Activated naive CD8-positive, alpha-beta T cell treated with anti-CD3 and anti-CD28 coated beads, Interleukin-2, amount 50 U/mL, for 16 hours (primary cell): ENCODE results near the gene AKT1.
"Not testable (repeated sequence)": the region's sequence is repeated elsewhere in the genome, so short reads cannot be mapped to it uniquely, and the experiment has no call there.

ENCODE experiments used
- DNase-seq: peaks from one replicate; pipeline ENCODE4 v3.0.0-alpha.2; 2020; ENCODE audit warnings: low read depth, low spot score

AKT1 gene

GRCh38 chr14:104819361-104819781 lies 23.8 kb upstream of the AKT1 start:
- no peak for DNase-seq

GRCh38 chr14:104818714-104819161 lies 23.2 kb upstream of the AKT1 start:
- no peak for DNase-seq

- no peak for DNase-seq
These were observed 22.6 kb upstream of the AKT1 start for GRCh38 chr14:104817930-104818713.

DNA sequence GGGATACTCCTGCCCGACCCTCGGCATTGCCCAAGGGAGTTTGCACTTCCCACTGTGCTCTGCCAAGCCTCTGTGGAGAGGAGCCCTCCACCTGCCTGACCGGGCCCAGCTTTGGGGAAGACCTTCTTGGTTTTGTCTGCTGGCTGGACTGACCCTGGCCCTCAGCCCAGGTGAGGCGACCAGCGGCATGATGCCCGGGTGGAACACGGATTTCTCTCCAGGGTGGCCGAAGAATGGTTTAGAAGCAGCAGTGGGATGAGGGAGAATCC lies 21.0 kb upstream of the AKT1 start:
- no peak for DNase-seq

DNA sequence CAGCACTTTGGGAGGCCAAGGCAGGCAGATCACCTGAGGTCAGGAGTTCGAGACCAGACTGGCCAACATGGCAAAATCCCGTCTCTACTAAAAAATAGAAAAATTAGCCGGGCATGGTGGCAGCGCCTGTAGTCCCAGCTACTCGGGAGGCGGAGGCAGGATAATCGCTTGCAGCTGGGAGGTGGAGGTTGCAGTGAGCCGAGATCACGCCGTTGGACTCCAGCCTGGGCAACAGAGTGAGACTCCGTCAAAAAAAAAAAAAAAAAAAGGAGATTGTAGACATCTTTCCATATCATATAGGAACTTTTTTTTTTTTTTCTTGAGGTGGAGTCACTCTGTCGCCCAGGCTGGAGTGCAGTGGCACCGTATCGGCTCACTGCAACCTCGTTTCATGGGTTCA lies 19.2 kb upstream of the AKT1 start:
- not testable (repeated sequence) for DNase-seq

DNA sequence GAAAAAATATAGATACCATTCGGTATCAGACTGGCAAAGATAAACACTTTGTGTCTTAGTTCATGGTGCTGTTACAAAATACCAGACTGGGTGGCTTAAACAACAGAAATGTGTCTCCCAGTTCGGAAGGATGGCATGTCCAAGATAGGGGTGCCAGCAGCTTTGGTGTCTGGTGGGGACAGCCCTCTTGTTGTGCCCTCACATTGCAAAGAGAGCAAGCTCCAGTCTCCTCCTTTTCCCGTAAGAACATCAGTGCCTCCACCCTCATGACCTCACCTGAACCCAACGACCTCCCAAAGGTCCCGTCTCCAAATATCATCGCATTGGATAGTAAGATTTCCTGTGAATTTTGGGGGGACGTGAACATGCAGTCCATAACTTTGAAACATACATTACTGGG lies 17.7 kb upstream of the AKT1 start:
- DNase-seq, result no peak

GRCh38 chr14:104810316-104810715 lies 14.8 kb upstream of the AKT1 start:
- DNase-seq, result no peak

DNA sequence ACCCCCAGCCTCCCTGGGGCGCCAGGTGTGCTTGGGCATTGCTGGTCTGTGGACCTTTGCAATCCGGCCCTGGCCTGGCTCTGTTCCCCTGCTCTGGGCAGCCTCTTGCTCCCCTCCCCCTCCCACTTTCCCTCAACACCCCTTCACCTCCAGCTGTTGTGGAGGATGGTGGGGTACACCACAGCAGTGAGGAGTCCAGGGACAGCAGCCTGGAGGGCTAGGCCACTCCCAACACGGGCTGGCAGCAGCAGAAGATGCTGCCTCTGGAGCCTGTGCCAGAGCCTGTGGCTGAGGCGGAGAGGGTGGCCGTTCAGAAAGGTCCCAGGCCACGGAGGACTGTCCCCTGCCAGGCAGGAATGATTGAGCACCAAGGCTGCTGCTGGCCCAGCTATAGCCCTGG lies 12.9 kb upstream of the AKT1 start:
- no peak for DNase-seq

DNA sequence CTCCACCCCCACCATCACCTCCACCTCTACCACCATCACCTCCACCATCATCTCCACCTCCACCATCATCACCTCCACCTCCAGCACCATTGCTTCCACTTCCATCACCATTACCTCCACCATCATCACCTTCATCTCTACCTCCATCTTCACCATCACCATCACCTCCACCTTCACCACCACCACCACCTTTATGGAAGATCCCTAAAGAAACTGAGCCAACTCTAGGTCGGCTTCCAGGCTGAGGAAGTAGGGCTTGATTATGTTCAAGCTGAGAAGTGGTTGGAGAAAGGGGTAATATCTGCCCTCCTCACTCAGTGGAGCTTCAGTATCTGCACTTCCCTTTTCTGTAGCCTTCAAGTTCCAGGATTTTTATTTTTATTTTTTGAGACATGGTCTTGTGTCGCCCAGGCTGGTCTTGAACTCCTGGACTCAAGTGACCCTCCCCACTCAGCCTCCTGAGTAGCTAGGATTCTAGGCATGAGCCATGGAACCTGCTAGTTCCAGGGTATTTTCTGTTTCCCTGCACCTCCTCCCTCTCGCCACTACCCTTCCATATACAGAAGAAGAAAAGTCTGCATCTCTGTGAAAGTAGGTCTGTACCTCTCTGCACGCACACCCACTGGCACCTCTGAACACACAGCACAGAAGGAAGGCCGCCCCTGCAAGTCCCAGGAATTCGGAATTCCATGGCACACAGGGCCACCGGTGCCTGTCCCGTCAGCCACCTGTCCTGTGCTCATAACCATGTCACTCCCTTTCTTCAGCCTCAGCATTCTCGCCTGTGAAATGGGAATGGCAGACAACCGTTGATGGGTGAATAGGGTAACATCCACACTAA lies 11.3 kb upstream of the AKT1 start:
- no peak for DNase-seq

GRCh38 chr14:104805941-104806624 lies 10.5 kb upstream of the AKT1 start:
- no peak for DNase-seq

- no peak for DNase-seq
These were observed 9.8 kb upstream of the AKT1 start for GRCh38 chr14:104805326-104805678.

GRCh38 chr14:104804481-104805325 lies 9.2 kb upstream of the AKT1 start:
- no peak for DNase-seq

GRCh38 chr14:104803912-104804410 lies 8.4 kb upstream of the AKT1 start:
- no peak for DNase-seq

- DNase-seq, result no peak
These were observed 7.8 kb upstream of the AKT1 start for GRCh38 chr14:104803280-104803911.

- DNase-seq, result no peak
These were observed 7.0 kb upstream of the AKT1 start for GRCh38 chr14:104802394-104803184.

- no peak for DNase-seq
These were observed 6.2 kb upstream of the AKT1 start for GRCh38 chr14:104801520-104802393.

DNA sequence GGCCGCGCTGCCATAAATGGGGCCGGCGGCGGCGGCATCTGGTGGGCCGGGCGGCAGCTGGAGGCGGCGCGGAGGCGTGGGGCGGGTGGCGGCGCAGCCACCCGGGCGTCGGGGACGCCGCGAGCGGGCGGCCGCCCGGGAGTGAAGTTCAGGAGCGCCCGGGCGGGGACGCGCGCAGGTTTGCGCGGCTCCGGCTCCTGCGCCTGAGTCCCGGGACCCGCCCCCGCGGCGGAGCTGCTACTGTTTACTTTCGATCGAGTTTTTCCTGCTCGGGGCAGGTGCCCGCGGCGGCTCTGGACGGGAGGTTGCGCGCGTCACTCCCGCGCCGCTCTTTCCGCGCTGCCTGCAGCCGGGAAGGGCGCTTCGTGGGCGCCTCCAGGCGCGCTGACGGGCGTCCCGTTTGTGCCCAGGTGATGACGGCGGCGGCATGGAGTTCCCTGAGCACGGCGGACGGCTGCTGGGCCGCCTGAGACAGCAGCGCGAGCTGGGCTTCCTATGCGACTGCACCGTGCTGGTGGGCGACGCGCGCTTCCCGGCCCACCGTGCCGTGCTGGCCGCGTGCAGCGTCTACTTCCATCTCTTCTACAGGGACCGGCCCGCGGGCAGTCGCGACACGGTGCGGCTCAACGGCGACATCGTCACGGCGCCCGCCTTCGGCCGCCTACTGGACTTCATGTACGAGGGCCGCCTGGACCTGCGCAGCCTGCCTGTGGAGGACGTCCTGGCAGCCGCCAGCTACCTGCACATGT lies 5.4 kb upstream of the AKT1 start, which contains the start of gene ZBTB42:
TSS of gene ZBTB42 (plus strand) at position 331 of the 749 bp plus-strand sequence. CDS start at position 428, 97 bp downstream.
- peak; percentile 17 for DNase-seq
